ENCODE data around the gene ABR.
"Not testable (repeated sequence)": the region's sequence is repeated elsewhere in the genome, so short reads cannot be mapped to it uniquely, and the experiment has no call there.

ABR gene

DNA sequence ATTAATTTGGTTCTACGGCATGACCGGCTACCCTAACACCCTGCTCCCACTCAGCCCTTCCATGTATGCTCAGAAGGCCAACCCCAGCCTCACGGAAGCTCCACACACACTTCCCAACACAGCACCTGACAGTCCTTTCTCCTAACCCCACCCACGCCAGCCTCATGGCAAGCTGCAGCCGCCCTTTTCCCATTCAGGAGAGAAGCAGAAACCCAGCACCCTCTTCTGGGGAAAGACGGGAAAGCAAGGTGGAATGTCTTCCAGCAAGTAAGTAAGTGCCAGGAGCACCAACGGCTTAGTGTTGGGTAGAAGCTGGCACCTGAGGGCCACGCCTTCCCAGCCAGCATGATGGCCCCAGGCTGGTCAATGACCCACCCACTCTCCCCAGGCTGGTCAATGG, 32.1 kb downstream of the ABR start:
- DNase-seq, result no peak

DNA sequence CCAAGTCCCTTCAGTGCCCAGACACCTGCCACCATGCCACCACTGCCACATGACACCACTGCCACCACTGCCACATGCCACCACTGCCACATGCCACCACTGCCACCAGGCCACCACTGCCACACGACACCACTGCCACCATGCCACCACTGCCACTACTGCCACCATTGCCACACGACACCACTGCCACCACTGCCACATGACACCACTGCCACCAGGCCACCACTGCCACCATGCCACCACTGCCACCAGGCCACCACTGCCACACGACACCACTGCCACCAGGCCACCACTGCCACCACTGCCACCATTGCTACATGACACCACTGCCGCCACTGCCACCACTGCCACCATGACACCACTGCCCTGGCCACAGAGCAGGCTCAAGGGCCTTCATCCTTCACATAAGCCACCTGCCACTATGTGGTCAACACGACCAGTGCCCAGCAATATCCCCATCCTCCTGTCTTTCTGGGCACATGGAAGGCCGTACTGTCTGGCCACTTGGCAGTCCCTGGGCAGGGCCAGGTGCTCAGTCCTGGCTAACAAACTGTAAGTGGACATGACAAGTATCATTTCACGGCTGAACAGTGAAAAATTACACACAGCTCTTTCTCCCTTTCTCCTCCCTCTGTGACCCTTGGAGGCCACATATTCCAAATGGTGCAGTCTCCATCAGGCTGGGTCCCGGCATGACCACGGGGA, 33.1 kb downstream of the ABR start:
- no peak for DNase-seq

DNA sequence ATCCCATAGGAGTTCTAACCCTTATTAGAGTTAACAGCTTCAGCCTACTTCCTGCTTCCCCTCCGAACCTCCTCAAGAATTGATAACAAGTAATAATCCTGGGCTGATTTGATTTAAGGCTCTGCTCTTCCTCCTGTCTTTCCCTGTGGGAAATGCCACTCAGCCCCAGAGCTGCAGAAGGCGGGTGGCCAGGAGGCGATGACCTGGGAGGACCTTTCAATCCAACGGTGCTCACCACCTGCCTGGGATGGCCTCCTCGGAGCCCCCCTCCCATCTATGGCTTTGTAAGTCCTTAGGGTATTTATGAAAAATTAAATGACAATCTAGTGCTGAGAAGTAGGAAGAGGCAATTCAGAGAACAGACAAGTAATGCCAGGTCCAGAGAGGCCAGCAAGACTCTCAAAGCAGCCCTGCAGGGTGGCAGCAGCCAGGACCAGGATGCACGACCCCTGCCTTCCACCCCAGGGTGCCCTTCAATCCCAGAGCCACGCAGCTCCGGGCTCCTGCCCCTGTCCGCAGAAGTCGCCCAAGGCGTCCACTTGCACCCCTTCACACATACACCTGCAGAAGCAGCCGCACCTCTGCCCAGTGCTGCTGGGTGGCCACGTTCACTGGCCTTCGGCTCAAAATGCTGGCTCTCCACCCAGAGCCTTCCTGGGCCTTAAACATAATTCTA, 34.3 kb downstream of the ABR start:
- no peak for DNase-seq

DNA sequence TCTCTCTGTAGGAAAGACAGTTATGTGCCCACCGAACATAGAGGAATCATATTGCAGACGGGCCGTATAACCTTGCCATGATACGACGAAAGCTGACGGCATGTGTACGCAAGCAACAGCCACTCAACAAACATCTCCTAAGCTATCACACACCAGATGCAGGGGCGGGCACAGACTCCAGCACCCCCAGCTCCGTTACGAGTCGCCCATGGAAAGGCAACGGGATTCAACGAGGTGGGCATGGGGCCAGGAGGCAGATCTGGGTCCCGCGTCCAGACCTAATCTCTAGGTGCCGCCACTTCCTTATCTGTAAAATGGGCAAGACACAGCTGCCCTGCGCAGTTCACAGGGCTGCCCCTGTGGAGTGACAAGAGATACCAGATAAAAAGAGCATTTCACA, 35.6 kb downstream of the ABR start:
- DNase-seq, result no peak

DNA sequence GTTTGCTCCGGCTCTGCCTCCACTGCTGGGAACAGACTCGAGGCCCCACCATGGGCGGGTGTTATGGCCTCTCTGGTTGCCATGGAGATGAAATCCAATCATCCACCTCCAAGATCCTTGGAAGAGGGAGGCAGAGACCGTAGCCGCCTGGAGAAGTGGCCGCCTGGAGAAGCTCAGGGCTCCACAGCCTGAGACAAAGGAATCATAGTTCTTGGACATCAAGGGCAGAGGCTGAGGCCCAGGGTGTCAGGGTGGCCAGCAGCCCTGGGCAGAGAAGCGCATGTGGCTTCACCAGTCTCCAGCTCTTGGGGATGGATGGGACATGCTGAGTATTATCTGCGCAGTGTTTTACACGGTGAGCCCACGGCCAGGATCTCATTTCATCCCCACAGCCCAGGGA, 36.2 kb downstream of the ABR start:
- no peak for DNase-seq

- no peak for DNase-seq
These were observed 37.2 kb downstream of the ABR start for GRCh38 chr17:1142561-1142971.

DNA sequence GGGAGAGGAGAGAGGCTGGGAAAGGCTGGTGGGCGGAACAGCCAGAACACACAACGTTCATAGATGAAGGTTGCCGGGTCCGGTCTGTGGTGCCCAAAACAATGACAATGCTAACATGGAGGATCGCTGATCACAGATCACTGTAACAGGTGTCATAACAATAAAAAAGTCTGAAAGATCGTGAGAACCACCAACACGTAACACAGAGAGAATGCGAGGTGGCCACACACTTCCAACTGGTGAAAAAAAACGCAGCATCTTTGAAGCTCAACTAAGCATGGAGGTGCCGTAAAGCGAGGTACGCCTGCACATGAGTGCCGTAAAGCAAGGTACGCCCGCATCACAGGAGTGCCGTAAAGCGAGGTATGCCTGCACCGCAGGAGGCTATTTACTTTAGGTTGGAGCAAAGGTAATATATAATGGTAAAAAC, 42.3 kb downstream of the ABR start:
- DNase-seq, result no peak

- DNase-seq, result no peak
These were observed 43.0 kb downstream of the ABR start for GRCh38 chr17:1136748-1137147.

- no peak for DNase-seq
These were observed 45.0 kb downstream of the ABR start for GRCh38 chr17:1134634-1135324.

GRCh38 chr17:1130191-1130590, 49.6 kb downstream of the ABR start:
- DNase-seq, result no peak

- DNase-seq, result not testable (repeated sequence)
These were observed 51.3 kb downstream of the ABR start for GRCh38 chr17:1128463-1128862.

- no peak for DNase-seq
These were observed 52.8 kb downstream of the ABR start for GRCh38 chr17:1126801-1127550.

DNA sequence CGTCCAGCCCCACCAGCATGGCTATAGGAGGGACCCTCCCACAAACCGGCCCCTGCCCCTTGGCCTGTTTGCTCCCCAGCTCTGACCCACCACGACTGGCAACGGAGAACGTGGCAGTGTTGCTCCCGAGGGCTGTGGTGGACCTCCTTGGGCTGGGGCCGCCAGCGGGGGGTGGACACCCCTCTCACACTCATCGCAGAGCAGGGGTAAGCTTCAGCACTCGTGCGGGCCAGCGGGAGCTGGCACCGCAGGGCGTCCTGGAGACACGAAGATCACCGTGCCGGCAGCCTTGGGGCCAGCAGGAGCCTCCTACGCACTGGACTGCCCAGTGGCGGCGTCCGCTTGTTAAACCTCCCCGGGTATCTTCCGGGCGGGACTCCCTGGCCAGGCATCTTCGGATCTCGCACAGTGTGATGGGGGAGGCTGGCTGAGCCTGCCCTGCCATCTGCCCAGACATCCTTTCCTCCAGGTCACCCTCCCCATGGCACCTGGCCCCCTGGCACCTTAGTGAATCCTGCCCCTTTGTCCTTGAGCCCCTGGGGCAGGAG, 53.5 kb downstream of the ABR start:
- no peak for DNase-seq

DNA sequence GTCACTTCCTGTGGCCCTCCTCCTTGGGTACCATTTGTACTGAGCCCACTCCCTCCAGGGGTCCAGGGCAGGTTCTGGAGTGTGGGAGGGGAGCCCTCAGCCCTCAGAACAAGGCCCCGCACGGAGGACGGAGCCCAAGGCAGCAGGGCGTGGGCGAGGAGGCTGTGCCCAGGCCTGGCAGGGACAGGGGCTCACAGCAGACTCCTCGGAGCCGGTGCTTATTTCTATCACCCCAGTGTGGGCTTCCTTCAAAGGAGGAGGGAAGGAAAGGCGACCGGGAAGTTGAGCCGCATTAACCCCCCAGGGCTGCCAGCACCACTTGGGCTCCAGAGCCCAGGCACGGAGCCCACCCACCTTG, 54.0 kb downstream of the ABR start:
- DNase-seq, result no peak

GRCh38 chr17:1124896-1125787, 54.6 kb downstream of the ABR start:
- no peak for DNase-seq

DNA sequence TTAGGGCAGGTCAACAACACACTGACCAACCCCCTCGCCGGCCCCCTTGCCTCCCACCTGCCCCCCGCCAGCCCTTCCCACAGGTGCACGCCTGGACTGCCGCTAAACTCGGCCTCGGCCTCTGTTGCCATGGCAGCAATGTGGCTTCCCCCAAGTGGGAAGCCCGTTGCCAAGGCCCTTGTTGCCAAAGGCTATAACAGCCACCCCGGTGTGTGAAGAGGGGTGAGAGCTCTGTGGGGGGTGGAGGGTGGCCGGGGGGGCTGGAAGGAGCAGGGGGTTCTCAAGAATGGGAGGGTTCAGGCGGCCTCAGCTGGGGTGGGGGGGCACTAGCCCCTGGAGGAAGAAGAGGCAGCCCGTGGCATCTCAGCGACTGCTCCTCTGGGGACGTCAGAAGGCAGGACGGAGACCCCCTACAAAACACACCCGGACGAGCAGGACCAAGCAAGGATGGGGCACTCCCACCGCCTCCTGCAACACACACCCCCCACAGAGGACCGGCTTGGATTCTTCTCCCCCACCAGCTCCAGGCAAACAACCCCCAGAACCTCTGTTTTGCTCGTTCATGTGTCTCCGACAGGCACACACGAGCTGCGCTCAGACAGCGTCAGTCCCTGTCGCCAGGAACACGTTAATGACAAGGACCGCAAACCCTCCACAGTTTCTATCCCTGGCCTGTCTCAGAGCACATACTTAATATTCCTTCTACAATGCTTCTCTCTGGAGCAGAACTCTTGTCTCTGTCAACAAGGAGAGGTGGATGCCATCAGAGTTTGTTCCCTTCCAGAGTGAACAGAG, 55.7 kb downstream of the ABR start:
- DNase-seq, result no peak

GRCh38 chr17:1123393-1123831, 56.4 kb downstream of the ABR start:
- DNase-seq, result no peak

DNA sequence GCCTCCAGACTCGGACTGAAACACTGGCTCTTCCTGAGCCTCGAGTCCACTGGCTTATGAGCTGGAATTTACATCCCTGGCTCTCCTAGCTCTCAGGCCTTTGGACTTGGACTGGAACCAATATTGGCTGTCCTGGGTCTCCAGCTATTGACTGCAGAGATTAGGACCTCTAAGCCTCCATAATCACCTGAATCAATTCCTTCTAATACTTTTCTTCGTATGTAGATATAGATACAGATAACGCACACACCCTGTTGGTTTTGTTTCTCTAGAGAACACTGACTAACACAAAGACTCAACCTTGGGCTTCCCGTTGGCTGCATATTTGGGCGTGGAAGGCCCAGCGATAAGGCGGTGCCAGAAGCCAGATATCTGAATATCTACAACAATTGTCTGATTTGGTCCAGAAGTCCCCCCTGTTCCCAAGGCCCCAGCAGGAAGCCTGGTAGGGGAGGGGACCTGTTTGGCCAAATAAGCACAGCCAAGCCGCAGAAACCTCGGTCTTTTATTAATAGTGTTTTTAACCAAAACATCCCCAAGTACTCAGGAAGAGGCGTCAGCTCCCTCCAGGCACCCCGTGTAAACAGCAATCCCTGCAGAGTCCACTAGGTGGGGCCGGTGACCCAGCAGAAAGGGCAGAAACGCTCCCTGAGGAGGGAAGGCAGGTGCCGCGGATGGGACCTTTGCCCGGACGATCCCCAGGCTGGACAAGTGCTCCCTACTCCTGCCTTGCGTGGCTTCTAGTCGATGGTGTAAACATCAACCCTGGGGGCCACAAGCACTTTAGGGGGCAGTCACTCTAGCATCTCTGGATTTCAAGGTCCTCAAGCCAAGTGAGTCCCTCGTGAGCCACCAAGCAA, 57.0 kb downstream of the ABR start:
- peak; percentile 85 for DNase-seq

GRCh38 chr17:1121442-1121817, 58.4 kb downstream of the ABR start:
- not testable (repeated sequence) for DNase-seq

Data from activated T-cell treated with anti-CD3 and anti-CD28 coated beads, Interleukin-2, amount 50 U/mL, for 1 hour (primary cell).